MCF 10A (cell line): Measurements from ENCODE around the gene ITGA2. TPM values are rescaled to one million over a fixed set of nuclear protein-coding genes. Genes with fewer than 3 reads are reported as not detected.

Source experiments
- BruUV-seq: library from RNA; stranded (reverse); fragments of 400-500 nt; replicated peaks from 2 replicates; lab custom pipeline; 2021; lab: Mats Ljungman, UMichigan
- CTCF ChIA-PET: fragments of 300-600 bp; sonication (Branson Sonifier 250); formaldehyde crosslinking; extraction: SDS; loops from one replicate; lab custom pipeline; 2021; ENCODE audit warnings: antibody characterized with exemption, inconsistent platforms; lab: Yijun Ruan, JAX
- POLR2A ChIA-PET: fragments of 300-600, 350-650 bp; sonication (Branson Sonifier 250); formaldehyde crosslinking; extraction: SDS; loops from one replicate; lab custom pipeline; 2020; ENCODE audit warnings: antibody characterized with exemption, inconsistent platforms; lab: Yijun Ruan, JAX
- DNase-seq: peaks from one replicate; pipeline ENCODE4 v3.0.0-alpha.2; 2018; ENCODE audit not compliant: unreplicated experiment
- H3K27ac Mint-ChIP-seq: one replicate; pipeline ENCODE4 v1.8.0; 2022; ENCODE audit warnings: mild to moderate bottlenecking, low read depth, mixed read lengths; ENCODE audit not compliant: unreplicated experiment
- H3K27me3 Mint-ChIP-seq: one replicate; pipeline ENCODE4 v1.8.0; 2022; ENCODE audit warnings: mixed read lengths; ENCODE audit not compliant: insufficient read depth, unreplicated experiment
- H3K36me3 Mint-ChIP-seq: one replicate; pipeline ENCODE4 v1.8.0; 2022; ENCODE audit warnings: mild to moderate bottlenecking, moderate library complexity, mixed read lengths; ENCODE audit not compliant: insufficient read depth, unreplicated experiment
- H3K4me1 Mint-ChIP-seq: one replicate; pipeline ENCODE4 v1.8.0; 2022; ENCODE audit warnings: mixed read lengths; ENCODE audit not compliant: insufficient read depth, unreplicated experiment
- H3K4me3 Mint-ChIP-seq: one replicate; pipeline ENCODE4 v1.8.0; 2022; ENCODE audit warnings: mild to moderate bottlenecking, moderate library complexity, mixed read lengths; ENCODE audit not compliant: unreplicated experiment
- H3K9me3 Mint-ChIP-seq: one replicate; pipeline ENCODE4 v1.8.0; 2022; ENCODE audit warnings: mixed read lengths; ENCODE audit not compliant: unreplicated experiment
- intact Hi-C: fragments of 100-400 bp; cut with micrococcal nuclease; formaldehyde crosslinking; loops from 2 replicates; pipeline ENCODE4 v1.14.1; 2022
- total RNA-seq: library from RNA; stranded (reverse); gene quantifications from 2 replicates; pipeline ENCODE4 v1.2.3, GENCODE V29; 2022
- TF ChIP-seq, protein P1 (sequence below): fragments of 200-600 bp; IDR thresholded peaks from one replicate; pipeline ENCODE4 v1.8.0; 2022; ENCODE audit warnings: antibody characterized with exemption, mild to moderate bottlenecking; ENCODE audit not compliant: unreplicated experiment

ITGA2 gene
- total RNA-seq, 1 experiment from 2014 or later, result 16.8 TPM

DNA sequence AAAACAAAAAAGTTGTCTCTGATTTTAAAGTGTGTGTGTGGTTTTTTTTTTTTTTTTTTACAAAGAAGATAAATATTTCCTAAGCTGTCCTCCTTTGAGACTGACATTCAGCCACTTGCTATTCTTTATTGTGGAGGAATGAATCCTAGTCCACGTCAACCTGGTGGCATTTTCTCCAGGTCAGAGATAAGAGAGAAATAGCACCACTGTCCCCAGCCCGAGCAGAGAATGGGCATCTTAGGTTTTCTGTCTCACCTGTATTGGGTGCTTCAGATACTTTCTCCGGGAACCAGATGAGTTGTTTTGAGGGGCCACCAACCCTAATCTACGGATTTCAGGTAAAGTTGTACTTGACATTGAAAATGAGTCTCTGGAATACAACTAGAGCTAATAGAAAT lies 1.4 kb downstream of the ITGA2 start:
- BruUV-seq, result TSS peak; percentile 48
- POLR2A ChIA-PET, result interaction anchor here (0.6 to 5.5 kb wide), 18 partner anchors 7 to 119 kb away, joined by 3 to 102 read pairs (median 10); partner anchors contain the start of gene MOCS2

DNA sequence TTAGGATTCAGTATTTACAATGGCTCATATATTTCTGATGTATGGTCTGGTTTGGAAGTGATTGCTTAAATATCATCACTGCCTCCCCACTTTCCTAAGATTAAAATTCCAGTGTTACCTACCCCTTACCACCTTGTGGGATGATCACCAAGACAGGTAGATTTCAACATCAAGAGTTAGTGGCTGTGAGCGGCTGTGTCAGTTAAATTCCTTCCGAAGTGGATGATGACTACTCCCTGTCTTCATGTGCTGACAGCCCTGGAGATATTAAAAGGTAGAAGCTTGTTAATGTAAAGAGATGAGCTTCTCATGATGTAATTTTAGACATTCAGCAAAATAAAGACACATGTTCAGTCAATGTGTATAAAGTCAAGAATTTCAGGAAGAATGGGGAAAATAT lies 4.2 kb downstream of the ITGA2 start:
- no TSS peak for BruUV-seq
- Mint-ChIP-seq H3K4me3 (no peak overlapping the region), H3K4me1 (peaks cover 30% of the 10 kb centered on the region), H3K9me3 (no peaks in the 10 kb centered on the region), H3K27me3 (no peaks in the 10 kb centered on the region), H3K36me3 (no peaks in the 10 kb centered on the region), H3K27ac (no peak overlapping the region)
- intact Hi-C loops, result loop anchor here (5.0 kb wide), 1 partner anchor 74 kb away; no protein-coding TSS in a partner anchor
- POLR2A ChIA-PET, result interaction anchor here (0.8 to 2.3 kb wide), 4 partner anchors 13 to 48 kb away, joined by 3 to 13 read pairs (median 4); no protein-coding TSS in a partner anchor
- TF ChIP-seq, protein P1, sequence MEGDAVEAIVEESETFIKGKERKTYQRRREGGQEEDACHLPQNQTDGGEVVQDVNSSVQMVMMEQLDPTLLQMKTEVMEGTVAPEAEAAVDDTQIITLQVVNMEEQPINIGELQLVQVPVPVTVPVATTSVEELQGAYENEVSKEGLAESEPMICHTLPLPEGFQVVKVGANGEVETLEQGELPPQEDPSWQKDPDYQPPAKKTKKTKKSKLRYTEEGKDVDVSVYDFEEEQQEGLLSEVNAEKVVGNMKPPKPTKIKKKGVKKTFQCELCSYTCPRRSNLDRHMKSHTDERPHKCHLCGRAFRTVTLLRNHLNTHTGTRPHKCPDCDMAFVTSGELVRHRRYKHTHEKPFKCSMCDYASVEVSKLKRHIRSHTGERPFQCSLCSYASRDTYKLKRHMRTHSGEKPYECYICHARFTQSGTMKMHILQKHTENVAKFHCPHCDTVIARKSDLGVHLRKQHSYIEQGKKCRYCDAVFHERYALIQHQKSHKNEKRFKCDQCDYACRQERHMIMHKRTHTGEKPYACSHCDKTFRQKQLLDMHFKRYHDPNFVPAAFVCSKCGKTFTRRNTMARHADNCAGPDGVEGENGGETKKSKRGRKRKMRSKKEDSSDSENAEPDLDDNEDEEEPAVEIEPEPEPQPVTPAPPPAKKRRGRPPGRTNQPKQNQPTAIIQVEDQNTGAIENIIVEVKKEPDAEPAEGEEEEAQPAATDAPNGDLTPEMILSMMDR, result no peak
- CTCF ChIA-PET, result interaction anchor here (0.7 to 2.6 kb wide), 5 partner anchors 32 to 347 kb away, joined by 3 to 17 read pairs (median 4); no protein-coding TSS in a partner anchor
- DNase-seq, result no peak

More for the DNA sequence above, 1.4 kb downstream of the ITGA2 start:
- Mint-ChIP-seq H3K27ac (peak overlapping the region; percentile 25), H3K36me3 (no peaks in the 10 kb centered on the region), H3K4me3 (peak overlapping the region; percentile 77), H3K9me3 (peaks cover 6% of the 10 kb centered on the region), H3K27me3 (no peaks in the 10 kb centered on the region), H3K4me1 (peaks cover 44% of the 10 kb centered on the region)
- CTCF ChIA-PET, result interaction anchor here (0.5 to 5.7 kb wide), 21 partner anchors 16 to 439 kb away, joined by 3 to 127 read pairs (median 3); no protein-coding TSS in a partner anchor
- intact Hi-C loops, result loop anchor here (1.0 to 5.0 kb wide), 3 partner anchors 42 to 106 kb away; no protein-coding TSS in a partner anchor
- DNase-seq, result no peak
- TF ChIP-seq, protein P1, result no peak

DNA sequence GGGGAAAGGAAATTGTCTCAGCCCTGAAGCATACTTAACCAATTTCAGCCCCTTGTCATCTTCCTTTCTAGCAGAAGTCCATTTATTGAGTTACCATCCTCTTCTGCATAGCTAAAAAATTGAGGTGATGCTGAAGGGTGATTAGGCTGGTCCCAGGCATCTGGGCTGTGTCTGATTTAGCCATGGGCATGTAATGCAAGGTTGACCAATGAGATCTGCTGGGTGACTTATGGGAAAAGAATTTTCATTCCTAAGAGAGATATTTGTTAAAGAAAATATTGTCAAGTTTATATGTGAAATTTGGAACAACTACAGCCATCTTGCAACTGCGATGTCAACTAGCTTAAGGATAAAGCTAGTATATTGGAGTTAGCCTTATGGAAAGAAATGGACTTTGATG lies 5.1 kb downstream of the ITGA2 start:
- POLR2A ChIA-PET, result interaction anchor here (1.4 to 2.3 kb wide), 3 partner anchors 12 to 49 kb away, joined by 3 to 13 read pairs (median 5); no protein-coding TSS in a partner anchor
- no TSS peak for BruUV-seq

DNA sequence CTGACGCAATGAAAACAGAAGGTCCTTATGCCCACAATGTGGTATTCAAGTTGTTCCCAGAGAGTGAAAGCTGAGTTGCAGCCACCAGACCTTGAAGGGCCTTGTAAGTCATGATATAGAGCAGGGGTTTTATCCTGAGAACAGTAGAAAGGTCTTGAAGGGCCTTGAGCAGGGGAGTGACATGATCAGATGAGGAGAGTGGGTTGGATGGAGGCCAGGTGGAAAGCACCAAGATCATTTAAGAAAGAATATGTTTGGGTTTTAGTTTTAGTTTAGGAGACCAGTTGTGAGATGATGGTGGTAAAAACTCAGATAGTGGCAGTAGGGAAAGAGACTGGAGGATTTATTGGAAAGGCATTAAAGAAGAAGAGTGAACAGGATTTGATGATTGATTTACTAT lies 5.9 kb downstream of the ITGA2 start:
- no peak overlapping the region for H3K27ac Mint-ChIP-seq
- intact Hi-C loops, result no loop called here
- no peaks in the 10 kb centered on the region for H3K9me3 Mint-ChIP-seq
- no peak for DNase-seq
- no peak overlapping the region for H3K4me3 Mint-ChIP-seq
- TF ChIP-seq, protein P1, result no peak
- no peaks in the 10 kb centered on the region for H3K27me3 Mint-ChIP-seq
- ChIA-PET POLR2A (interaction anchor here (2.3 kb wide), 1 partner anchor 47 kb away, joined by 7 read pairs; no protein-coding TSS in a partner anchor), CTCF (interaction anchor here (0.5 to 3.8 kb wide), 4 partner anchors 47 to 103 kb away, joined by 3 to 17 read pairs (median 11); no protein-coding TSS in a partner anchor)
- no TSS peak for BruUV-seq
- no peaks in the 10 kb centered on the region for H3K36me3 Mint-ChIP-seq
- peaks cover 23% of the 10 kb centered on the region for H3K4me1 Mint-ChIP-seq

More for the DNA sequence above, 5.1 kb downstream of the ITGA2 start:
- intact Hi-C loops, result loop anchor here (5.0 kb wide), 1 partner anchor 73 kb away; no protein-coding TSS in a partner anchor
- no peaks in the 10 kb centered on the region for H3K9me3 Mint-ChIP-seq
- CTCF ChIA-PET, result interaction anchor here (1.8 to 2.6 kb wide), 2 partner anchors 41 to 46 kb away, joined by 5 to 17 read pairs; no protein-coding TSS in a partner anchor
- no peak for DNase-seq
- TF ChIP-seq, protein P1, result no peak
- H3K36me3 Mint-ChIP-seq, result no peaks in the 10 kb centered on the region
- H3K4me1 Mint-ChIP-seq, result peaks cover 25% of the 10 kb centered on the region
- no peak overlapping the region for H3K27ac Mint-ChIP-seq
- no peak overlapping the region for H3K4me3 Mint-ChIP-seq
- H3K27me3 Mint-ChIP-seq, result no peaks in the 10 kb centered on the region
